Smooth muscle cell (in vitro differentiated cells): ENCODE measurements around the gene PSMC5. TPM values are rescaled to one million over a fixed set of nuclear protein-coding genes. Genes with fewer than 3 reads are reported as not detected.

Source experiments
- DNase-seq: peaks from one replicate; lab custom pipeline; 2025; ENCODE audit not compliant: unreplicated experiment; lab: John Stamatoyannopoulos, UW
- H2AFZ ChIP-seq: fragments of 200-600 bp; sonication (generic); 2 replicates; pipeline ENCODE4 v1.6.0; 2016; ENCODE audit warnings: antibody characterized with exemption, low read depth, mild to moderate bottlenecking
- H3F3A ChIP-seq: fragments of 200-600 bp; sonication (generic); 2 replicates; pipeline ENCODE4 v1.6.0; 2017; ENCODE audit warnings: antibody characterized with exemption, low read depth
- H3K27ac ChIP-seq: fragments of 200-600 bp; sonication (generic); 2 replicates; pipeline ENCODE4 v1.5.1; 2016; ENCODE audit warnings: low read depth, mild to moderate bottlenecking
- H3K27me3 ChIP-seq: fragments of 200-600 bp; sonication (generic); 2 replicates; pipeline ENCODE4 v1.6.1; 2016; ENCODE audit warnings: low read depth, mild to moderate bottlenecking
- H3K36me3 ChIP-seq: fragments of 200-600 bp; sonication (generic); 2 replicates; pipeline ENCODE4 v1.5.1; 2016; ENCODE audit warnings: low read depth
- H3K4me1 ChIP-seq: fragments of 200-600 bp; sonication (generic); 2 replicates; pipeline ENCODE4 v1.5.1; 2016; ENCODE audit warnings: low read depth
- H3K4me2 ChIP-seq: fragments of 200-600 bp; sonication (generic); 2 replicates; pipeline ENCODE4 v1.6.0; 2016; ENCODE audit warnings: mild to moderate bottlenecking
- H3K4me3 ChIP-seq: fragments of 200-600 bp; sonication (generic); 2 replicates; pipeline ENCODE4 v1.5.1; 2016; ENCODE audit warnings: mild to moderate bottlenecking
- H3K79me2 ChIP-seq: fragments of 200-600 bp; sonication (generic); 2 replicates; pipeline ENCODE4 v1.6.0; 2016; ENCODE audit warnings: low read depth, mild to moderate bottlenecking
- H3K9ac ChIP-seq: fragments of 200-600 bp; sonication (generic); 2 replicates; pipeline ENCODE4 v1.6.0; 2016; ENCODE audit warnings: low read depth
- H3K9me3 ChIP-seq: fragments of 200-600 bp; sonication (generic); replicated peaks from 2 replicates; pipeline ENCODE4 v1.5.1; 2016; ENCODE audit warnings: low read depth
- H4K20me1 ChIP-seq: fragments of 200-600 bp; sonication (generic); 2 replicates; pipeline ENCODE4 v1.6.0; 2016; ENCODE audit warnings: low read depth
- WGBS: methylation state at CpG from one replicate; pipeline ENCODE4 v1.1.7; 2016; ENCODE audit warnings: low lambda C conversion rate; 5-methylcytosine and 5-hydroxymethylcytosine counted together
- polyA plus RNA-seq: library from polyadenylated mRNA; unstranded; fragments of >200 nt; fragmentation: Nextera tagmentation; extraction: Ambion mirVana; gene quantifications from 2 replicates; pipeline ENCODE4 v1.2.1, GENCODE V29; 2016
- total RNA-seq: library from RNA; depleted of rRNA; stranded (reverse); fragments of >200 nt; gene quantifications from 2 replicates; pipeline ENCODE4 v1.2.3, GENCODE V29; 2014
- TF ChIP-seq, protein P1 (sequence below): fragments of 200-600 bp; sonication (generic); IDR thresholded peaks from 2 replicates; pipeline ENCODE4 v1.5.1; 2017; ENCODE audit warnings: borderline replicate concordance, mild to moderate bottlenecking, antibody characterized with exemption; ENCODE audit not compliant: insufficient read depth, poor library complexity, severe bottlenecking

PSMC5 gene
- total and polyA plus RNA-seq, 2 experiments from 2014 or later = 46.2 to 132 TPM

DNA sequence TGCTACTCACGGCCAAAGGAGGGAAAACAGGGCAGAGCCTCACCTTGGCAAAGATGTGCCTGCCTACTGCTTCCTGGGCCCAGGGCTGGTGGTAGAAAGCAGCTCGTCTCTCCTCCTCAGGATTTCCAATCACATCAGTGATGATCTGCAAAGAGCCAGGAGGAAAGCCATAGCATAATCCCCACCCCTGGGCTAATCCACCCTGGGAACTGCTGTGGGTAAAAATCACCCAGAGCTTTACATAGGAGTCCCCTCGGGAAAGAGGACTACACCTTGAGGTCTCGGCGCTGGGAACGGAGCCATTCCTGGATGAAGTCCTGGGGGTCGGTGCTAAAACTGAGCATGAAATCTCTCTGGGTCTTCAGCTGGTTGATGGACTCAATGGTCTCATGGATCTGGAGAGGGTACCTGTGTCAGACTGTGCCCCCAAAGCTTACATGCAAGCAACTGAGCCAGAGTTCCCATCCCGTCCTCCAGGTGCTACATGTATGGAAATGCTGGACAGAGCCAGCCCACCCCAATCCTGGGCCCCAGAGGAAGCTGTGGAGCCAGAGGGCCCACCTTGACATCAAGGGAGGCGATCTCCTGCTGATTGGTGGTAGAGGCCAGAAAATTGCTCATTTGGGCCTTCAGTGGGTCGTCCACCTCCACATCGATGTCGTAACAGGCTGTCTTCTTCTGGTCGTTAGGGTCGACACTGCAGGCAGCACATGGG lies 6.0 kb downstream of the PSMC5 start:
- Histone ChIP-seq H3K79me2 (peaks cover 38% of the 10 kb centered on the region), H3K9ac (no peak overlapping the region), H3K4me2 (no peak overlapping the region), H3K4me3 (no peak overlapping the region), H3K9me3 (no peaks in the 10 kb centered on the region), H3K27ac (no peak overlapping the region), H4K20me1 (peaks cover 23% of the 10 kb centered on the region), H3K36me3 (no peaks in the 10 kb centered on the region), H3F3A (no peaks in the 10 kb centered on the region), H2AFZ (no peak overlapping the region), H3K27me3 (no peaks in the 10 kb centered on the region), H3K4me1 (peaks cover 5% of the 10 kb centered on the region)
- no peak for DNase-seq
- TF ChIP-seq, protein P1, sequence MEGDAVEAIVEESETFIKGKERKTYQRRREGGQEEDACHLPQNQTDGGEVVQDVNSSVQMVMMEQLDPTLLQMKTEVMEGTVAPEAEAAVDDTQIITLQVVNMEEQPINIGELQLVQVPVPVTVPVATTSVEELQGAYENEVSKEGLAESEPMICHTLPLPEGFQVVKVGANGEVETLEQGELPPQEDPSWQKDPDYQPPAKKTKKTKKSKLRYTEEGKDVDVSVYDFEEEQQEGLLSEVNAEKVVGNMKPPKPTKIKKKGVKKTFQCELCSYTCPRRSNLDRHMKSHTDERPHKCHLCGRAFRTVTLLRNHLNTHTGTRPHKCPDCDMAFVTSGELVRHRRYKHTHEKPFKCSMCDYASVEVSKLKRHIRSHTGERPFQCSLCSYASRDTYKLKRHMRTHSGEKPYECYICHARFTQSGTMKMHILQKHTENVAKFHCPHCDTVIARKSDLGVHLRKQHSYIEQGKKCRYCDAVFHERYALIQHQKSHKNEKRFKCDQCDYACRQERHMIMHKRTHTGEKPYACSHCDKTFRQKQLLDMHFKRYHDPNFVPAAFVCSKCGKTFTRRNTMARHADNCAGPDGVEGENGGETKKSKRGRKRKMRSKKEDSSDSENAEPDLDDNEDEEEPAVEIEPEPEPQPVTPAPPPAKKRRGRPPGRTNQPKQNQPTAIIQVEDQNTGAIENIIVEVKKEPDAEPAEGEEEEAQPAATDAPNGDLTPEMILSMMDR = no peak
- 94% methylated on average over 14 of the region's 14 CpGs for WGBS

DNA sequence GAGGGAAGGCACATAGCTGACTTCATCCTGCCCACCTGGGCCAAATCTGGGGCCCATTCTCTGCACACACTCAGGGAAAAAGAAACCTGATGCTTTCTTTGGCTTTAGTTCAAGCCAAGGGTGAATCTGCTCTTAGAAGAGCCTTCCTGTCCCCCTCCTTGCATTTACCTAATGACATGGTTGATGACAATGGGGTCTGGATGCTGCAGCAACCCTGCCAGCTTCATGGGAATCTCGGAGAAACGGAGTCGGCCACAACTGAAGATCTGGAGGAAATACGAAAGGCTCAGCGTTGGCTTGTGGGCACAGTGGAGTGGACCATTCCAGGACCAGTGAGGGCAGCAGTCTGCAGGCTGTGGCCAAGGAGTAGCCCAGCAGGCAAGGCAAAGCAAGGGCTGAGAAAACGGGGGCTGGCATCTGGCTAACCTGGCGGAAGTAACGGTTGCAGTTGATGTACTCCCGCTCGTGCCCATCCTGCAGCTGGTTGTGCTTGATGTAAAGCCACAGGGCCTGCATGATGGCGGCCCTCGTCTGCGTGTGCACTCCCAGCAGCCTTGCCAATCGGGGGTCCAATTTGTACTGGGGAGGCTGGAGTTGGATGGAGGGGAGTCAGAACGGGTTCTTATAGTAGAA lies 6.6 kb downstream of the PSMC5 start:
- peaks cover 29% of the 10 kb centered on the region for H4K20me1 ChIP-seq
- H3K9me3 ChIP-seq = no peaks in the 10 kb centered on the region
- H3K79me2 ChIP-seq = peaks cover 38% of the 10 kb centered on the region
- no peaks in the 10 kb centered on the region for H3K27me3 ChIP-seq
- no peak overlapping the region for H3K9ac ChIP-seq
- no peaks in the 10 kb centered on the region for H3K36me3 ChIP-seq
- H3K27ac ChIP-seq = no peak overlapping the region
- H3F3A ChIP-seq = no peaks in the 10 kb centered on the region
- 97% methylated on average over 15 of the region's 15 CpGs for WGBS
- DNase-seq = no peak
- H2AFZ ChIP-seq = no peak overlapping the region
- H3K4me3 ChIP-seq = no peak overlapping the region
- TF ChIP-seq, protein P1 = no peak
- no peaks in the 10 kb centered on the region for H3K4me1 ChIP-seq
- H3K4me2 ChIP-seq = no peak overlapping the region

DNA sequence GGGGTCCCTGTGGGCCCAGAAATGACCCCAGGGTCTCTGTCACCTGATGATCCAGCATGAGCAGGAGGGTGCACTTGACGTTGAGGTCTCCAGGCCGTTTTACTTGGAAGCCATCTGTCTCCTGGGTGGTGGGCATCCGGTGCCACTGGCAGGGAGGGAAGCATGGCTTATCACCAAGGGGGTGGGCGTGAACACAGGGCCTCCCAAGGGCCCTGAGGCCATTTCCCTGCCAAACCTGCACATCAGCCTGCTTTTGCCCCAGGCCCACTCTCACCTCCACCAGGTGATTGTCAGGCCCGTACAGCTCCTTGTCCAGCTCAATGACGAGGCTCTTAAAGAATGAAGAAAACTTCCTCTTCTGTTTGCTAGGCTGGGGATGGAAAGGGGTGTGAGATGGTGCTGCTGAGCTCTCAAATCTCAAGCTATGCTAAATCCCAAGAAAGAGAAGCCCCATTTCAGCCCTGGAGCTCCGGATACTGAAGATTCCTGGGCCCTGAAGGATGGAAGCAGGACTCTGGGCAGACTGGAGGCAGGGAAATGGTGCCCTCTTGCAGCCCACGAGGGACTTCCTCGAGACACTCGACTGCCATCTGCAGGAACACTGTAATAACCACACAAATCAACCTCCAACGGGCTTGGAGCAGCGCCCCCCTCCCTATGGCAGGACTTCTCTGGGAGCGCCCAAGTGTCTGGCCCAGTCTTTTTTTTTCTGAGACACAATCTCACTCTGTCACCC lies 7.4 kb downstream of the PSMC5 start:
- Histone ChIP-seq H3F3A (no peaks in the 10 kb centered on the region), H3K27ac (no peak overlapping the region), H3K36me3 (no peaks in the 10 kb centered on the region), H3K79me2 (peaks cover 38% of the 10 kb centered on the region), H3K4me3 (no peak overlapping the region), H3K4me1 (peaks cover 7% of the 10 kb centered on the region), H3K9ac (no peak overlapping the region), H3K9me3 (no peaks in the 10 kb centered on the region), H3K4me2 (no peak overlapping the region), H3K27me3 (no peaks in the 10 kb centered on the region), H2AFZ (no peak overlapping the region), H4K20me1 (peaks cover 37% of the 10 kb centered on the region)
- DNase-seq = no peak
- 69% methylated on average over 13 of the region's 13 CpGs for WGBS
- TF ChIP-seq, protein P1 = peak; percentile 29
